CD4-positive, alpha-beta T cell treated with Interleukin-15 for 1 hour (primary cell): ENCODE results near the gene PRKD1.
"Not testable (repeated sequence)": the region's sequence is repeated elsewhere in the genome, so short reads cannot be mapped to it uniquely, and the experiment has no call there.

Source experiments
- DNase-seq: peaks from one replicate; pipeline ENCODE4 v3.0.0-alpha.2; 2020

The PRKD1 gene

DNA sequence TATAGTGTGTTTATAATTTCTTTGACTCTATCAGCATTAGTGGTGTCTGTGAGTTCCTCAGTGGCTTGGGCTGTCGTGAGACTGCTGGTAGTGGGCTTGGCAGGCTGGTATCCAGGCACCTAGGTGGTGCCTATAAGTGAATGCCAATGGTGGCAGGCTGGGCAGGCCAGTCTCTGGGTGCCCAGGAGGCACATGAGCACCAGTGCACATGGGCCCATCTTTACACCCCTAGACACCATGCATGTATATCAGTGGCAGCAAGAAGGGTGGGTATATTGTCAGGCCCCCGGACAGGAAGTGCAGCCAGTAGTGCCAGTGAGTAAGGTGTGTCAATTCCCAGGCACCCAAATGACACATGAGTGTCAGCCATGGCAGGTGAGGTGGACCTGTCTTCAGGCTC is 138.2 kb downstream of the PRKD1 start:
- no peak for DNase-seq

DNA sequence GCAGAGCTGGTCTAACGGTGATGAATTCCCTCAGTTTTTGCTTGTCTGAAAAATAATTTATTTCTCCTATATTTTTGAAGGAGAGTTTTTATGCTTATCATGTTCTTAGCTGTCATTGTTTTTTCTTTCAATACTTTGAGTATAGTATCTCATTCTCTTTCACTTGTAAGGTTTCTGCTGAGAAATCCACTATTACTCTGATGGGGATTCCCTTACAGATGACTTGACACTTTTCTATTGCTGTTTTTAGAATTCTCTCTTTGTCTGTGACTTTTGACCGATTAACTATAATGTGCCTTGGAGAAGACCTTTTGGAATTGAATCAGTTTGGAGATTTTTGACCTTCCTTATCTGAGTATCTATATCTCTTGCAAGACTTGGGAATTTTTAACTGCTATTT is 139.6 kb downstream of the PRKD1 start:
- no peak for DNase-seq

DNA sequence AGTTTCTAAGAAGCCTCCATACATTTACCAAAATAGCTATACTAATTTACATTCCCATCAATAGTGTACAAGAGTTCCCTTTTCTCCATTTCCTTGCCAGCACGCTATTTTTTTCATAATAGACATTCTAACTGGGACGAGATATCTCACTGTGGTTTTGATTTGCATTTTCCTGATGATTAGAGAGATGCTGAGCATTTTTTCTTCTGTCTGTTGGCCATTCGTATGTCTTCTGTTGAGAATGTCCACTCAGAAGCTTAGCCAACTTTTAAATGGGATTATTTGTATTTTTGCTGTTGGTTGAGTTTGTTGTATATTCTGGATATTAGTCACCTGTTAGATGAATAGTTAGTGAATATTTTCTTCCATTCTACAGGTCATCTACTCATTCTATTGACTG is 144.1 kb downstream of the PRKD1 start:
- no peak for DNase-seq

DNA sequence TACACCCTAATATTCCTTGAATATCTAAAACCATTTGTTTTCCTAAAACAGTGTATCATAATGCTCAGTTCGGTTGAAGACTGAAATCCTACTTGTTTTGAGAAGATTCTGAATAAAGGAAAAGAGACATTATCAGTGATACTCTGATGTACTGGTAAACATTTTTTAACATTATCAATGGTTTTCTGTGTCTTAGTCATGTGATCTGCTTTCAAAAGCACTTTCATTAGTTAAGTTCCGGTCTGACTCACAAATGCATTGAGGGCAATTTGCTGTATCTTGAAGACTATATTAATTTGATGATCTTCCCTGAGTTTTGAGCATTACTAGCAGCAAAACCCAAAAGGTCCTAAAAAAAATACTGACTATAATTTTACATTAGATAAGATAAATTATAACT is 145.6 kb downstream of the PRKD1 start:
- DNase-seq: no peak

DNA sequence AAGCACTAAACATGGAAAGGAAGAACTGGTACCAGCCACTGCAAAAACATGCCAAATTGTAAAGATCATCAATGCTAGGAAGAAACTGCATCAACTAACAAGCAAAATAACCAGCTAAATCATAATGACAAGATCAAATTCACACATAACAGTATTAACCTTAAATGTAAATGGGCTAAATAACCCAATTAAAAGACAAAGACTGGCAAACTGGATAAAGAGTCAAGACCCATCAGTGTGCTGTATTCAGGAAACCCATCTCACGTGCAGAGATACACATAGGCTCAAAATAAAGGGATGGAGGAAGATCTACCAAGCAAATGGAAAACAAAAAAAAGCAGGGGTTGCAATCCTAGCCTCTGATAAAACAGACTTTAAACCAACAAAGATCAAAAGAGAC is 150.5 kb downstream of the PRKD1 start:
- not testable (repeated sequence) for DNase-seq

DNA sequence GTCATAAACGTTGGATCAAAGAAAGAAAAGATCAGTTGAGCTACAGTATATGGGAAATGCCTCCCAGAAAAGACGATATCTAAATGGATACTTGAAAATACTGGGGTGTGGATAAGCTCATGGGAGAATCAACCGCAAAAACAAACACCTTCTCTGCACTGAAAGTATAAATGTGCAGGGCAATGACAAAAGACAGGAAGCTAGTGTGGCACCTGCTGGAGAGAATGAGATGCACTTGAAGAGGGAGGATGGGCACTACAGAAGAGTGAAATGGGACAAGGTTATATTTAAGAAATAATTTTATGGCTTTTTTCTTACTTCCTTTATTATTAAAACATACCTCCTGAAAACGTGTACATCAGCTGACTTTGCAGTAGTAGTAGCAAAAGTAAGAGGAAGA is 153.7 kb downstream of the PRKD1 start:
- no peak for DNase-seq

DNA sequence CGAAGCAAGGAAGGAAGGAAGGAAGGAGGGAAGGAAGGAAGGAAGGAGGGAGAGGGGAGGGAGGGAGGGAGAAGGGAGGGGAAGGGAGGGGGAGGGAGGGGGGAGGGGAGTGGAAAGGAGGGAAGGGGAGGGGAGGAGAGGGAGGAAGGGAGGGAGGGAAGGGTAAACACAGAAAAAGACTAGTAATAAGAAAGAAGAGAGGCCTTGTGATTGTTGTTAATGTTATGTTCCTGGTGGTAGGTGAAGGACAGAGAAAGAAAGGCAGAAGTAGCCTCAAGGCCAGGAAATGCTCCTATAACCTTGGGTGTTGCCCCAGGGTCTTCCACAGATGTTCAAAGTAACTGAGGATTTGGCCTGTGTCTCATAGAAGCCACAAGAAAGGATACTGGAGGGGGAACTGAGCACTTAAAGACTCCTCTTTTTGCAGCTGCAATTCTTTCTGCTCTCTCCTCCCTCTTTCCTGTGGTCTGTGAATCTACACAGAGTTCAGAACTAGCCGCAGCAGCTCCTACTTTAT is 164.2 kb downstream of the PRKD1 start:
- no peak for DNase-seq

DNA sequence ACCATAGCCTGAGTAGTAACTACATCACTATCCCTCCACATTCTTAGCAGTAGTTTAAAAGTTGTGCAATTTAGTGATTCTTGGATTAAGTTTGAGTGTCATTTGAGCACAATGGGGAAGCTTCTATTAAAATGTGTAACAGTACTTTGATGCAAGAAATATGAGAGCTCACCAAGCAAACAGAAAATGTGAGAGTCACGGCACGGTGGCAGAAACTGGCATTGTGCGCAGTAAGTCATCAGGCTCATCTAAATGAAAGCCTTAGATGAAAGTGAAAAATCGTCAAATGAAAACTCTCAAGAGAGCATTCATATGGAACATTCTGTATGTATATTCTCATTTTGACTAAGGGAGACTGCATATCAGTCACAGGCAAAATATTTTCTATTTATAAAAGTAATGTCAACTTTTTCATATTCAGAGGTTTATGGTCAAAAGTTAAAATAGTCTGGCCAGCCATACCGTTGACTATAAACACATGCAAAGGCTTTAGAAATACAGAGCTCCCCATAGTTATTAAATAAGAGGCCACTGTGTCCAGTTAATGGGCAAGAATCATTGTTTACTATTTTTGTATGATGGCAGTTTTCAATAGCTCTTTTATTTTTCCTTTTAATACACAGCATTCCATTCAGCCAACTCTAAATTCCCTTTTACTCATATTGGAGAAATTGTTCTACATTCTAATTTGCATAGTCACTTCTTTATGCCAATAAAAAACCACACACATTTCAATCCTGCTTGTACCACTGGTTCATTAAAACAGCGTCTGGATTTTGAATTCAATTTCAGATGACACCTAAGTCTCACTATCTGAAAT is 167.9 kb downstream of the PRKD1 start:
- no peak for DNase-seq

DNA sequence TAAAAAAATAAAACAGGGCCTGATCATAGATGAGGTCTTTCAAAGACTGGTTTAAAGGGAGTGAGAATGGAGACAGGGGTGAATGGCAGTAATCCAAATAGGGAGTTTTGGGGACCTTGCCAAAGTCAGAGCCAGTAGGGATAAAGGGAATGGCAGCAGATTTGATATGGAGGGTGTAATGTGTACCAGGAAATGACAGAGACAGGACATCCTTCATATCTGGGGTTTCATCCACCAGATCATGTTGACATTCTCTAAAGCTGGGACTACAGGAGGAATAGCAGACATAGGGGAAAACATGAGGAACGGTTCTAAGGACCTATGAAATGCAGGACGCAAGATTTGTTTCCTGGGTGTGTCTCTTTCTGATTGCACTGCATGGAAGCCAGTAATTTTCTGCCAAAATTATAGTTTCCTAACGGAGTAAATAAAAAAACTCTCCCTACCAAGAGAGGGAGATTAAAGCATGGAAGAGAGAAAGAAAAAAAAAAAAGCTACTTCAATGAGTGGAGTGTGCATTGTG is 169.9 kb downstream of the PRKD1 start:
- no peak for DNase-seq

DNA sequence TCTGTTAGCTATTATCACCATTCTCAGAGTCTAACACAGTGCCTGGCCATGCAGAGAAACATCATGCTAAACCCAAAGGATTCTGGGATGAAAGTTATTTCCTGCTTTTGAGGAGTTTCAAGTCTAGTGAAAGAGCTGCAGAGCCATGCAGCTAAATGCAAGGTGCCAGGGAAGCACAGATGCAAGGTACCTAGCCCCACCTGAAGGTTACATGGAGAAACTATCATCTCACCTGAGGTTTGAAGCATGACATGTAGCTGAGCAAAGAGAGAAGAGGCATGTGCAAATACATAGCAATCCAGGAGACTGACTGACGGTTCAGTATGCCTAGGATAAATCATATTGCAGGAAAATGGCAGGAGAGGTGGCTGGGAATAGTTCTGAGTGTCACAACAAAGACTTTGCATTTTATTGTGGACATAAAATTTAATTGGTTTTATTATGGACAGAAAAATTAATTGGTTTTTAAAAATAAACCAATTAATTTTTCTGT is 170.4 kb downstream of the PRKD1 start:
- no peak for DNase-seq

DNA sequence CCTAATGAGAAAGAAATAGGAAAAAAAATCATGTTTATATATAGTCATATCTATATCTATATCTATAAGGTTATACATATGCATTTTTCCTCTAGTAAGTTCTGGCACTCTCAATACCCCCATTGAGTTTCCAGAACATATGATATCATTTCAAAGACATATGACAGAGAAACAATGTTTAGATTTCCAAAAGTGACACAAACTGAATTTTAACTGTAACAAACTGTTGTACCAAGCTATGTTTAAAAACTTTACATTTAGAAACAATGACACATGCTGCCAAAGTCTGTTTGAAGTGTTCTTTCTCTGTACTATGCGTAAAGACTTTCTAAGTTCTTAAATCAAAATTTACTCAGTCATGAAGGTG is 171.6 kb downstream of the PRKD1 start:
- no peak for DNase-seq

DNA sequence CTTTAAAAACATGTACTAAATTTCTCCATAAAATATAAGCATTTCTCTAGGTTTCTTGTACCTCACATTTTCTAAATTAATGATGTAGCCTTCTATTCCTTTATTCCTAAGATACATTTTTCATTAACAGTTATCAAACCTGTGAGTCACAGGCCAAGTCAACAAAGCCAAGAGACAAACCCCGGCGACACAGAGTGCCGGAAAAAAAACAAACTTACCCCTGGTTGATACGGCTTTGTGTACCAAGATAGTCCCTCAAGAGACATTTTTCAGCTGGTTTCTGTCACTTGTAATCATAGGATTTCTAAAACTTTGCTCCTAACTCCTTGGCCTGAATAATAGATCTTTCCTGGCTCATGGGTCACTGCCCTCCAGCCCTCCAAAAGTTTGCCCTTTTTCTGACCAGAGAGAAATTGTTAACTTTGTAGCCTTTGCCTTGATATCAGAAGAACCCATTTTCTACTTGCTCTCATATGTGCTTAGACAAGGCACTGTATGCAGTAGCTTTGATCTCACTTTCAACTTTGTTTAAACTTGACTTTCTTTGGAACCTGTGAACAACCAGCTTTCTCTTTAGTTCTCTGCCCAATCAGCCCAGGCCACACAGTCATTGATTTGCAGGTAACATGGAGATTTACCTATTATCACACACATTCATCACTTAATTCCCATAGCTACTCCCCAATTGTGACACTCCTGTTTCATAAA is 172.2 kb downstream of the PRKD1 start:
- no peak for DNase-seq

DNA sequence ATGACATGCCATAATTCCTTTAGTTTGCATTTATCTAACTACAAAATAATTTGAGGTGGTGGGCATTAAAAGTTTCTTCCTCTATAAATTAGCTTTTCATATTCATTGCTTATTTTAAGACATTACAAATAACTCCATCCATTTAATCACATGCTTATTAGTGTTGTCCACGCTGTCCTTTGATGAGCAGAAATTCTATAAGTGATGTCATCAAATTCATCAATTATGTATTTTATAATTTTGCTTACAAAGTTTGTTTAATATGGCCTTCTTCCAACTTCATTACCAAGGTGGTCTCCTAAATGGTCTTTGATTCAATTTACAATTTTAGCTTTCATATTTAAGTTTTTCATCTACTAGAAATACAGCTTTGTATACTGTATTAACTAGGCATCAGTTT is 173.5 kb downstream of the PRKD1 start:
- DNase-seq: no peak

DNA sequence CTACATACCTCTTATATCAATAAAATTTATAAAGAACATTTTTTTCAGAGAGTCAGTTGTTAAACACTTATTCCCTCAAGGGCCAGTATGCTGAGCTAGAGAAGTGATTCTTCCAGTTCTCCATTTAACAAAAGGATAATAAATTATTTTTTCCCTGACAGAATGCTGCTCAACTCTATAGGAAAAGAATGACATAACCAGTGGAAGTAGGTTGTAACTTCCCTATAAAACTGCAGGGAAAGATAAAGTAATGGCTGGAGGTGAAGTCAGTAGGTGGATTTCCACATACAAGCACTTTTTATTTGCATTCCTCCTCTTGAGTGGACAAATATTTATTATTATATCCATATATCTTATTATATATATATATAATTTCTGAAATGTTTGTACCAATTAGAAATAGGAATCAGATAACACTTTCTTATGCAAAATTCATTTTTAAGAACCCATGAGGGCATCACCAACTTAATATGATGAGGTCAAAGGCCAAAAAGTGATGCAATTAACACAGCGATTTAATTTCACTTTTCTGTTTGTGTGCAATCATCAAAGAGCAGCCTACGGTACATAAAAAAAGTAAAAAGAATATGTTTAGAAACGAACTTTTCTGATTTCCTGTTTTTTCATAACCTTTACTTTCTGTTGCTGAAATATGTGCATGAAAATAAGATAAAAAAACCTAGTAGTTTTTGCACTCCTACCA is 175.3 kb downstream of the PRKD1 start:
- no peak for DNase-seq

DNA sequence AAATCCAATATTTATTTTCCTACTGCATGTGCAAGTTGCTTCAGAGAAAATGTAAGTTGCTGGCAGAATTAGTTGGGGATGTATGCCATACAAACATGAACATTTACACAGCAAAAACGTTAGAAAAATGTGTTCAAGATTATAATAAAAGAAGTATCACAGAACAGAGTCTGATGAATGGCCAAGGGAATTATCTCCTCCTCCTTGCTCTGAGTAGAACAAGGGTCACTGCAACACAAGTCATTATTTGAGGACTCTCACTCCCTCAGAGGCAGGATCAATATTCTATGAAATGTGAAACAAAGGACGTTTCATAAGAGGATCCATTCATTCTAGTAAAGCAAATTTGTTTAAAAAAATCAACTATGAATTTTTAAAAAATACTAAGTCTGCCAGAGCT is 177.8 kb downstream of the PRKD1 start:
- DNase-seq: no peak

DNA sequence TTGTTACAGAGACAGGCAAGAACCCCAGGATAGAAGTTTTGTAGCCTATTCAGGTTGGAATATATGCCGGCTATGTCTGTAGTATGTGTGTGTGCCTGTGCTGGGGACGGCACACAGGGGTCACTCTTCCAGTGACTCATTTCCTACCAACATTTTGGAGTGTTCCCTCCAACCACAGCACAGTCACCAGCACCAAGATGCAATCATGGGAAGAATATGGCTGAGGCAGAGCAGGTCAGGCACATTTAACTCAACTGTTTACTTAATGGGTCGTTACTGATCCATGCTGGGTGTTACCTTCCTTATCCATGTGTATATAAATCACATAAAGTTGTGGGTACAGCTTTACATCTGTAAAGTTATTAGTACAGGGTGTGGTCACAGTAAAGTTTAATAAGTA is 178.3 kb downstream of the PRKD1 start:
- DNase-seq: no peak

DNA sequence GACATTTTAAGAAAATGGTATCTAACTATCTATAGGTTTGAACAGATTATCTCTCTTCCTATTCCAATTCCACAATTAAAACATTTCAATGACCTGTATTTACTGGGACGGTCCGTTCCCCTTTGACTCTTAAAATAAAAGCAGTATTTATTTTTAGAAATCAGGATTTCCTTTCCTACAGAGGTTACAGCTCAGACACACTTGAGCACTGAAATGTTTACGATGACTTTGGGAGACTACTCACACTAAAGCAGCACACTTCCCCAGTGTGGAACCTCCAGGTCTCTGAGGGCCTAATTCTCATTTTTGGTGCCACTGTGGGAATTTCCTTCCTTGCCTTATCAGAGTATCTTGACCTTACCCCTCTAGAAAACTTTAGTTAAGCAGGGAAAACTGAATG is 181.8 kb downstream of the PRKD1 start:
- DNase-seq: no peak

DNA sequence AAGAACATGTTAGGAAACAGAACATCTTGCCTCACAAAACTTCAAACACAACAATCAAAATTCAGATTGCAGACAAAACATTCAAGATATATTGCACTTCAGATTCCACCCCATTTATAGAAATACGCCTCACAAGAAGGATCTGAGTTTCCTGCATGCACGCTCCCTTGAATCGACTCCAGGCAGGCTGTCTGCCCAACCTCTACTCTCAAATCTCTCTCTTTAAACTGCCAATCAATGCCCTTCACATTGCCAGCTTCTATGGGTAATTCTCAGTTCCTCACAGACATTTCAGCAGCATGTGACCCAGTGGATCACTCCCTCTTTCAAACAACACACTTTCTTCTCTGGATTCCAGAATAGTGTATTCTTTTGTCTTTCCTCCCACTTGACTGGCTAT is 184.1 kb downstream of the PRKD1 start:
- DNase-seq: no peak

DNA sequence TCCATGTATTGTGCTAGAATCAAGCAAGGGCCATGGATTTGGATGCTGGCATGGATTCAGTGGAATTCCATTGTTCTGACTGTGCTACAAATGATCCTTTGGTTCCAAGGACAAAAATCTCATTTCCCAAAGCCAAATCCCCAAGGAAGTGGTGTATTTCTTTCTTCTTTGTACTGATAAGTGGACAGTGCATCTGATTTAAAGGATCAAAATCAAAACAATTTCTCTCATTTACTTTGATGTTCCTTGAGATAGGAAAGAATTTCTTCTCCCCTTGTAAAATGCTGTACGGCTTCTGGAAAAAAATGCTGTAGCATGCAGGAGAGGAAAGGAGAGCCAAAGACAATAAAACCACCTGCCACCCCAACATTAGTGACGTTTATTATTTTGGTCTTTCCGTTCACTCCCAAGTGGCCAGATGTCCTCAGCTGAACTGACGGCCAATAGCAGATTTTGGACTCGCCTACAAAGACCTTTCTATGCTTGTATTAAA is 185.7 kb downstream of the PRKD1 start:
- DNase-seq: no peak

DNA sequence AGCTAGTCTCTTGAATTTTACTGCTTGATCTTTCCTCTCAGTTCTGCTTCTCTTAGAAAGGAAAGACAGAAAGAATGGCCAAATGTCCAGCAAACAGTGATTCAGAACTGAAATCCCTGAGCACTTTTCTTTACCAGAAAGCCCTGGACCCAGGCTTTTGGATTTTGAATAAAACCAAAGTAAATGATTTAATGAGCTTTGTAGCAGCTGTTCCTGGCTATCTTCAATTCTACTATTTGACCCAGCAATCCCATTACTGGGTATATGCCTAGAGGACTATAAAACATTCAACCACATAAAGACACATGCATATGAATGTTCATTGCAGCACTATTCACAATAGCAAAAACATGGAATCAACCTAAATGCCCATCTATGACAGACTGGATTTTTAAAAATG is 187.2 kb downstream of the PRKD1 start:
- DNase-seq: no peak

DNA sequence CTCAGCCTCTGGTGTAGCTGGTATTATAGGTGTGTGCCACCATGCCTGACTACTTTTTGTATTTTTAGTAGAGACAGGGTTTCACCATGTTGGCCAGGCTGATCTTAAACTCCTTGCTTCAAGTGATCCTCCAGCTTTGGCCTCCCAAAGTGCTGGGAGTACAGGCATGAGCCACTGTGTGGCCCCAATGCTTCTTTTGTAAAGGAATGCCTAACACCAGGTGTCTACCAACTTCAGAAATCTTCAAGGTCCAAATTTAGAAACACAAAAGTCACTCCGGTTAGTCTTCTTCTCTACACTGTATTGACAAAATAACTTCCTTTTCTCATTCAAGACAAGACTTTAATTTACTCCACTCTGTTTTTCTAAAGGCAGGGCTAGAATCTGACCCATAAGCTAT is 188.7 kb downstream of the PRKD1 start:
- DNase-seq: no peak

DNA sequence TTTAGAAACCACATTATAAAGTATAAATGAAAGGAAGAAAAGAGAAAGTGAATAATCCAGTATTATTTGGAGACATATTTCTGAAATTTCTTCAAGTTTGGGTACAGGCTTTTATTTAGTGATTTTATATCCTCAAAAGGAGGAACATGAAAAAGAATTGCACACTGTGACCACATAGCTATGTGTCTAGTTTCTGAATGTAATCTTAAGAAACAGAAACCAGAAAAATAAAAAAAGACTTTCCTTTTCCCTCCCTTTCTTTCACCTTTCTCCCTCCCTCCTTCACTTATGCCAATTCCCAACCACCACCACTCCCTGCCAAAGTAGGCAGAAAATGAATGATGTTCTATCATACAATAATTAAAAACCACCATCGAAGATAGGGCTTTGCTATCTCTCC is 189.6 kb downstream of the PRKD1 start:
- DNase-seq: no peak

DNA sequence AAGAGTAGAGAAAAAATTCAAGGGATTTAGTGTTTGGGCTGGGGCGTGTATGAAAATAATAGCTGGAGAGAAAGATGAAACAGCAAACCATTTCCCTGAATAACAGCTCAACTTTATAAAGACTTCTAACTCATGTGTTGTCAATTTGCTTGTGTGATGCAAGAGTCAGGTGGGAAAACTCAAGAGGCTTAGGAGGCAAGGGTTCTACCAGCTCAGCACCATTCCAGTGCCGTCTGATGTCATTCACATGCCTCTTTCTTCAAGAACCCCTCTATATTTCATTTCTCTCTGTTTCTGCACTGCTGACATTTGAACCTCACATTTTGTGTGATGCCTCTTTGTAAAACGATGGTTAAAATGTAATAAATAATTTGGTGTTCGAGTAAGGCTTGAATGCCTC is 192.2 kb downstream of the PRKD1 start:
- DNase-seq: no peak
